C4-2B (cell line): ENCODE measurements around the gene ATP6V1A.

Experiments used
- H3K27ac ChIP-seq: fragments of 450-650 bp; 2 replicates; pipeline ENCODE4 v1.5.1; 2017
- ZFX ChIP-seq: fragments of 450-650 bp; IDR thresholded peaks from 2 replicates; pipeline ENCODE4 v1.6.1; 2017
- TF ChIP-seq, protein P1 (sequence below): fragments of 450-650 bp; conservative IDR thresholded peaks from 2 replicates; pipeline ENCODE4 v1.5.1; 2017; ENCODE audit warnings: mild to moderate bottlenecking

The ATP6V1A gene

DNA sequence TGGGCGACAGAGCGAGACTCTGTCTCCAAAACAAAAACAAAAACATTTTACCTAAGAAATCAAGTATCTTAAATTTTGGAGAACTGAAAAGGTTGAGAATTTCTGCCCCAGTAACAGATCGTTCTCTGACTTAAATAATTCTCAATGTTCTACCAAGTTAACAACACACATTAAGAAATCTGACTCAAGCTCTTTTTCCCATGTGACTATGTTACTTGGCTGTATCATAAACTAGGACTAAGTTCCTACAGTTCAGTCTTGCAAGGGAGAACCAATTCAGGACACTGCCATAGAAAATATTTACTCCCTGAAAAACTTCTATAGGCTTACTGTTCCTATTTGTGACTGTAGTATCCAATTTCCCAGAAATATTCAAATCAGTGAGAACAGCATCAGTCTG, 29.5 kb upstream of the ATP6V1A start:
- no peak overlapping the region for H3K27ac ChIP-seq
- TF ChIP-seq, protein P1, sequence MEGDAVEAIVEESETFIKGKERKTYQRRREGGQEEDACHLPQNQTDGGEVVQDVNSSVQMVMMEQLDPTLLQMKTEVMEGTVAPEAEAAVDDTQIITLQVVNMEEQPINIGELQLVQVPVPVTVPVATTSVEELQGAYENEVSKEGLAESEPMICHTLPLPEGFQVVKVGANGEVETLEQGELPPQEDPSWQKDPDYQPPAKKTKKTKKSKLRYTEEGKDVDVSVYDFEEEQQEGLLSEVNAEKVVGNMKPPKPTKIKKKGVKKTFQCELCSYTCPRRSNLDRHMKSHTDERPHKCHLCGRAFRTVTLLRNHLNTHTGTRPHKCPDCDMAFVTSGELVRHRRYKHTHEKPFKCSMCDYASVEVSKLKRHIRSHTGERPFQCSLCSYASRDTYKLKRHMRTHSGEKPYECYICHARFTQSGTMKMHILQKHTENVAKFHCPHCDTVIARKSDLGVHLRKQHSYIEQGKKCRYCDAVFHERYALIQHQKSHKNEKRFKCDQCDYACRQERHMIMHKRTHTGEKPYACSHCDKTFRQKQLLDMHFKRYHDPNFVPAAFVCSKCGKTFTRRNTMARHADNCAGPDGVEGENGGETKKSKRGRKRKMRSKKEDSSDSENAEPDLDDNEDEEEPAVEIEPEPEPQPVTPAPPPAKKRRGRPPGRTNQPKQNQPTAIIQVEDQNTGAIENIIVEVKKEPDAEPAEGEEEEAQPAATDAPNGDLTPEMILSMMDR: no peak
- no peak for TF ChIP-seq ZFX

DNA sequence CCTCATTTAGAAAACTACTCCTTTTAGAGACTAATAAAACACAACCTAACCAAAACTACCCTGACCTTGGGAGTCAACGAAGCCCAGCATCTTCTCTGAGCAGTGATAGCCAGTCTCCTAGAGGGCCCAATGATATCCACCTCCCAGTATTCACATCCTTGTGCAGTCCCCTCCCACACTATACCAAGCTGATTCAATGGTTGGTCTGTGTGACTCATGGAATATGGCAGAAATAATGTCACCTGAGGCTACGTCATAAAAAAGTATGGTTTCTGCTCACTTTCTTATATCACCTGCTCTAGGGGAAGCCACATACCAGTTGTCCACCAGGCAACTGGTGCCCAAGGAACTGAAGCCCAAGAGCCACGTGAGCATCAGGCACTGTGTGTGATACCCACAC, 29.0 kb upstream of the ATP6V1A start:
- TF ChIP-seq, protein P1: no peak
- TF ChIP-seq ZFX: no peak

DNA sequence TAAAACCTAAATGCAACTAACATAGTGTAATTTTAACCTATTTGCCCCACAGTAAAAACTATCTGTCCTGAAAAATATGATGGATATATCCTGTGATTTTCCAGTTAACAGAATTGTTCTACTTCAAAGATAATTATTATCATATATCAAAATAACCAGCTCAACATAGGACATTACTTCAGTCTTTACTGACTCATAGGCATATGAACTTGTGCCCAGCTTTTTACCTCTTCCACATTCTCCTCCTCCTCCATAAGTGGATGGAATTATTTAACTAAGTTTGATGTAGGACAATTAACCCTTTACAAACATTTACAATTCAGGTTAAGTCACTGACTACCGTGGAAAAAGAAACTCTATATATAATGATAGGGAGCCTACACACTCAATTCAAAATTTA, 27.5 kb upstream of the ATP6V1A start:
- TF ChIP-seq, protein P1: no peak
- TF ChIP-seq ZFX: no peak
- no peak overlapping the region for H3K27ac ChIP-seq

More for the DNA sequence above, 29.0 kb upstream of the ATP6V1A start:
- no peak overlapping the region for H3K27ac ChIP-seq

DNA sequence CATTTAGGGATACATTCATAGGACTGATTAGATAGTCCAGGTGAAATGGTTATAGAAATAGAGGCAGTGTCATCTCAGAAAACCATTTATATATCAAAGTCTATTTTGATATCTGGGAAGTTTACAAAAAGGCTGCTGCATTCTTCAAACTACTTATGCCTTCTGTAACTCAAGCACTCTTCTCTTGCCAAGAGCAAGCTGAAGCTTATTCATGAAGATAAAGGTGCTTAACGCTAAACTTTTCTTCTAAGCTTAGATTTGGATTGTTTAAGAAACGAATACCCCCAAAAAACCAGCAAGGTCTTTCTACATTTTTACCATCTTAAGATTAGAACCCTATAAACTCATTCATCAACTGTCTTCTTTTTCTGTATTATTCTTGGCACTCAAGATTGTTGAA, 27.1 kb upstream of the ATP6V1A start:
- no peak for TF ChIP-seq ZFX
- TF ChIP-seq, protein P1: no peak
- no peak overlapping the region for H3K27ac ChIP-seq

DNA sequence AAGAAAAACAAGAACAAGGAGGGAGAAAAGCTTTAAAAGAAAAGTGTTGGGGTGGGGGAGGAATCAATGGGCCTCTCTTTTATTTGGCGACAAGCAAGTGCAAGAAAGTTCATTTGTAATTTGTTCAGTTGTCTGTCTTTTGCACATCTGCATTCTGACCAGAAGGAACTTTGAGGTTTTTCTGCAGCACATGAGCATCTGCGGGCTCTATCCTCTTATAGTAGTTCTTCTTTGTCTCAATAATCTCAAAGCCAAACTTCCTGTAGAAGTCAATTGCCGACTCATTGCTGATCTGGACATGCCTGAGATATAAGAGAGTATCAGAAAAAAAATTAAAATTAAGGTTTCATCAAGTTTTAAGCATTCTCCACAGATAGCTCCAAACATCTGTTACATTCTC, 25.2 kb upstream of the ATP6V1A start:
- no peak overlapping the region for H3K27ac ChIP-seq
- no peak for TF ChIP-seq ZFX
- TF ChIP-seq, protein P1: no peak

DNA sequence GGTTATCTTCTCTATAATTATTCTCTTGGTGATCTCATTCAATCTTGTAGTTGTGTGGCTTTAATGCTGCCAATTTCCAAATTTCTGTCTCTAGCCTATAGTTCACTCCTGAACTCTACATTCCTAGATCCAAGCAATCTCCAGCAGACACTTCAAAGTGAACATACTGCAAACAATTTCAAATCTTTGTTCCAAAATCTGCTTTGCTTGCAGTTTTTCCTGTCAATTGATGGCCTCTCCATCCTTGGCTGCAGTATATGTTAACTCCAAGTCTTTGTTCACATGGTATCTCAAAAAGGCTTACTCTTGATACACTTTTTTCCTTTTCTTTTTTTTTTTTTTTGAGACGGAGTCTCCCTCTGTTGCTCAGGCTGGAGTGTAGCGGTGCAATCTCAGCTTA, 18.2 kb upstream of the ATP6V1A start:
- no peak for TF ChIP-seq ZFX
- TF ChIP-seq, protein P1: no peak
- H3K27ac ChIP-seq: no peak overlapping the region

DNA sequence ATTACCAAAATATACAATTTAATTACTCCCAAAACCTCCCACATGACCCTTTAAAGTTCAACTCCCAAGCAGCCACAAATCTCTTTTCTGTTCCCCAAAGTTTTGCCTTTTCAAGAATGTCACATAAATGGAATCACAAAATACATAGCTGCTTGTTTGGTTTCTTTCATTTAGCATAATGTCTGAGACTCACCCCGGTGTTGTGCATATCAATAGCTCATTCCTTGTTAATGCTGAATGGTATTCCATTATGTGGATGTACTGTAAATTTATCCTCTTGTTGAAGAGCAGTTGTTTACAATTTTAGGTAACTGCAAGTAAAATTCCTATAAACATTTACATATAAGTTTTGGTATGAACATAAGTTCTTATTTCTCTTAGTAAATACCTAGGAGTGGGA, 16.3 kb upstream of the ATP6V1A start:
- no peak overlapping the region for H3K27ac ChIP-seq
- TF ChIP-seq ZFX: no peak
- TF ChIP-seq, protein P1: no peak
